Gastrocnemius medialis (tissue), 4 donors: ENCODE measurements around the gene DCLK2. TPM values are rescaled to one million over a fixed set of nuclear protein-coding genes. Genes with fewer than 3 reads are reported as not detected.

Experiments used
- ATAC-seq, 2 donors: fragments of 150-250 bp; one replicate each; pipeline ENCODE4 v1.9.1; 2016
- DNase-seq, 2 donors: peaks; one replicate each; pipeline ENCODE4 v3.0.0-alpha.2; 2019
- H3K27ac ChIP-seq, 4 donors: fragments of 200-600 bp; sonication (generic); 1 replicate in 1 of 4; 2 replicates in 3 of 4; pipeline ENCODE4 v1.5.1; 2016 to 2018; ENCODE audit warnings: mild to moderate bottlenecking in 2 of 4, moderate library complexity in 1 of 4
- H3K27me3 ChIP-seq, 3 donors: fragments of 200-600 bp; sonication (generic) in 2 of 3; 1 replicate in 1 of 3; 2 replicates in 2 of 3; pipeline versions ENCODE4 v1.5.1 to v1.6.0; 2016 to 2019; ENCODE audit warnings: mild to moderate bottlenecking in 1 of 3, moderate library complexity in 1 of 3
- H3K36me3 ChIP-seq, 2 donors: fragments of 200-600 bp; sonication (generic) in 1 of 2; one replicate each; pipeline ENCODE4 v1.5.1; 2017 to 2018
- H3K4me1 ChIP-seq, 2 donors: fragments of 200-600 bp; sonication (generic) in 1 of 2; one replicate each; pipeline ENCODE4 v1.5.1; 2016 to 2017; ENCODE audit warnings: mild to moderate bottlenecking in 2 of 2
- H3K4me3 ChIP-seq, 4 donors: fragments of 200-600 bp; sonication (generic) in 3 of 4; 1 replicate in 1 of 4; 2 replicates in 3 of 4; pipeline ENCODE4 v1.5.1; 2016 to 2019; ENCODE audit warnings: mild to moderate bottlenecking in 2 of 4
- H3K9me3 ChIP-seq, 3 donors: fragments of 200-600 bp; sonication (generic) in 2 of 3; 1 replicate in 1 of 3; 2 replicates in 2 of 3; pipeline ENCODE4 v1.5.1; 2016 to 2019
- POLR2A ChIP-seq, 2 donors: fragments of 450-650 bp; IDR thresholded peaks; one replicate each; pipeline ENCODE4 v1.6.1; 2017; ENCODE audit warnings: antibody characterized with exemption in 2 of 2, mild to moderate bottlenecking in 2 of 2, moderate library complexity in 2 of 2
- in situ Hi-C, 4 donors: fragments of 200-750 bp; cut with MboI; loops; one replicate each; pipeline versions ENCODE4 v1.15.0 to v1.8.0; 2017; ENCODE audit warnings: low sequenced_read_pairs in 4 of 4
- intact Hi-C: fragments of 100-400 bp; cut with DNase I; formaldehyde crosslinking; loops from one replicate; pipeline ENCODE4 v1.15.1; 2023; ENCODE audit warnings: low total_unique reads
- total RNA-seq, 4 donors: library from RNA; depleted of rRNA; stranded (reverse); fragments of >200 nt; gene quantifications; one replicate each; pipeline versions ENCODE4 v1.1.0 to v1.2.3, GENCODE V29; 2016
- TF ChIP-seq, protein P1 (sequence below), 5 experiments: fragments of 450-650 bp in 3 of 5; fragments of 200-600 bp in 2 of 5; sonication (generic) in 2 of 5; IDR thresholded peaks in 4 of 5; conservative IDR thresholded peaks in 1 of 5; 1 replicate in 4 of 5; 2 replicates in 1 of 5; pipeline ENCODE4 v1.5.1; 2016 to 2019; ENCODE audit warnings: antibody characterized with exemption in 5 of 5, mild to moderate bottlenecking in 3 of 5, moderate library complexity in 3 of 5

The DCLK2 gene
- total RNA-seq, 4 donors from 2014 or later = 0.29 to 0.97 (median 0.47) TPM

DNA sequence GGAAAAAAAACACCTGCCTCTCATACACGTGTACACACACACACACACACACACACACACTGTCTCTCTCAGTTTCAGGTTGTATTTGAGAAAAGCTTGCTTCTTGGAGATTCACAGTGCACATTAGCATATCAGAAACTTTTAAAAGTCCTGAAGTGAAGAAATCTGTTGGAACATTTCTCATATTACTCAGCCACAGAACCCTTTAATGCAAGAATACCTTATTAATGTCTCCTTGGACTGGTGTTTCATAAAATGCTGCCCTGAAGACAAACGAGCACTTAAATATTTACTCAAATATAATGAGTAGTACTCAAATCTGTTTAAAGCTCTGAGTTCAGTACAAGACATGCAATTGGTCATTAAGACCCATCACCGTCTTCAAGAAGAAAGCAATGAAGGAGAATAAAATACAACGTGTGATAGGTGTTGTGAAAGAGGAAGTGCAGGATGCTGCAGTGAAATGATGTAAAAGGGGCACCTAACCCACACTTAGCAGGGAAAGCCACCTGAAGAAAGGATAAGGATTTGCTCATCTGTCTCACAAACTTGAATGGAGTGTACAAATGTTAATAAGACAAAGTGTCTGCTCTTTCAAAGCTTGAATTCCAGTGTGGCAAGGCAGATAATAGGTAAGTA lies 57.0 kb downstream of the DCLK2 start:
- no peak overlapping the region for H3K4me3 ChIP-seq
- ATAC-seq = no peak
- H3K27me3 ChIP-seq = no peaks in the 10 kb centered on the region
- no peak for DNase-seq
- intact Hi-C loops (no loop called here), in situ Hi-C loops (no loop called here)
- H3K4me1 ChIP-seq = no peaks in the 10 kb centered on the region
- no peak overlapping the region for H3K27ac ChIP-seq
- H3K9me3 ChIP-seq = no peaks in the 10 kb centered on the region
- no peak for TF ChIP-seq POLR2A (IDR thresholded peaks at IDR 0.05)
- TF ChIP-seq, protein P1, sequence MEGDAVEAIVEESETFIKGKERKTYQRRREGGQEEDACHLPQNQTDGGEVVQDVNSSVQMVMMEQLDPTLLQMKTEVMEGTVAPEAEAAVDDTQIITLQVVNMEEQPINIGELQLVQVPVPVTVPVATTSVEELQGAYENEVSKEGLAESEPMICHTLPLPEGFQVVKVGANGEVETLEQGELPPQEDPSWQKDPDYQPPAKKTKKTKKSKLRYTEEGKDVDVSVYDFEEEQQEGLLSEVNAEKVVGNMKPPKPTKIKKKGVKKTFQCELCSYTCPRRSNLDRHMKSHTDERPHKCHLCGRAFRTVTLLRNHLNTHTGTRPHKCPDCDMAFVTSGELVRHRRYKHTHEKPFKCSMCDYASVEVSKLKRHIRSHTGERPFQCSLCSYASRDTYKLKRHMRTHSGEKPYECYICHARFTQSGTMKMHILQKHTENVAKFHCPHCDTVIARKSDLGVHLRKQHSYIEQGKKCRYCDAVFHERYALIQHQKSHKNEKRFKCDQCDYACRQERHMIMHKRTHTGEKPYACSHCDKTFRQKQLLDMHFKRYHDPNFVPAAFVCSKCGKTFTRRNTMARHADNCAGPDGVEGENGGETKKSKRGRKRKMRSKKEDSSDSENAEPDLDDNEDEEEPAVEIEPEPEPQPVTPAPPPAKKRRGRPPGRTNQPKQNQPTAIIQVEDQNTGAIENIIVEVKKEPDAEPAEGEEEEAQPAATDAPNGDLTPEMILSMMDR (IDR thresholded peaks at IDR 0.05 in 4 of 5, conservative IDR thresholded peaks at IDR 0.05 in 1 of 5) = no peak
- H3K36me3 ChIP-seq = no peaks in the 10 kb centered on the region

DNA sequence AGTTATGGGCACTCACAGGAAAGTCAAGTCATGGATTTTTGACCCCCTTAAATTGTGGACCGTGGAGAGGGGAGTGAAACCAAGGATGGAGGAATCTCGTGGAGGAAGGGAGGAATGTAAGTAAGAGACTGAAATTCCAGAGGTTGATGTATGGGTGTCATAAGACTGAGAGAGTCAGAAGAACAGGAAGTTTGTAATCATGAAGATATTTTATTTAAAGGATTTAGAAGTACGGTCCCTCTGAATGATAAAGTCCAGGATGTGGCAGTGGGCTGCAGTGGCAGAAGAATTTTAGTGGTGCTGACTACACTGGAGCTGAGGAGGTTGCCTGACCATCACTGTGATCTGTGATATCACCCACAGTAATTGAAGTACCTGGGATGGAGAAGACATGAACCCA lies 57.8 kb downstream of the DCLK2 start:
- Histone ChIP-seq H3K36me3 (no peaks in the 10 kb centered on the region), H3K4me1 (no peaks in the 10 kb centered on the region), H3K4me3 (no peak overlapping the region), H3K27ac (no peak overlapping the region), H3K27me3 (no peaks in the 10 kb centered on the region), H3K9me3 (no peaks in the 10 kb centered on the region)
- ATAC-seq = no peak
- in situ Hi-C loops = no loop called here
- intact Hi-C loops = no loop called here
- TF ChIP-seq, protein P1 (IDR thresholded peaks at IDR 0.05 in 4 of 5, conservative IDR thresholded peaks at IDR 0.05 in 1 of 5) = no peak
- TF ChIP-seq POLR2A (IDR thresholded peaks at IDR 0.05) = no peak
- no peak for DNase-seq

DNA sequence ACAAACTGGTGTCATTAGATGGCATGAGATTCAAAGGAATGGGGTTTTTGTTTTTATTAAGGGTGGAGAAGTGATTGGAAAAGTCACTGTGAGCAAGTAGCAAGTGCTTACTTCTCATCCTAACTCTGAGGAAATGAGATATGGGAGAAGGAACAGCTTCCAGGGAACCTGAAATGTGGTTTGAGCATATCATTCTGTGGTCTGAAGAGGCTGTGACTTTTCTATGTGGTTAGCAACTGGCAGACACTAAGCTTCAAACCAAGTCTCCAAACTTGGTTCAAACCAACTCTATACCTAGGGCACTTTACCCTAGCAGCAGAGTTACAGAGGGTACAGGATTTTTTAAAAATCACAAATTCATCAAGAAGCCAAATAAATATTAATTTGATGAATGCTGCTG lies 58.2 kb downstream of the DCLK2 start:
- H3K27me3 ChIP-seq = no peaks in the 10 kb centered on the region
- no peaks in the 10 kb centered on the region for H3K9me3 ChIP-seq
- H3K27ac ChIP-seq = no peak overlapping the region
- intact Hi-C loops = no loop called here
- TF ChIP-seq, protein P1 (IDR thresholded peaks at IDR 0.05 in 4 of 5, conservative IDR thresholded peaks at IDR 0.05 in 1 of 5) = no peak
- TF ChIP-seq POLR2A (IDR thresholded peaks at IDR 0.05) = no peak
- in situ Hi-C loops = no loop called here
- DNase-seq (no peak), ATAC-seq (no peak)
- H3K36me3 ChIP-seq = no peaks in the 10 kb centered on the region
- H3K4me3 ChIP-seq = no peak overlapping the region
- H3K4me1 ChIP-seq = no peaks in the 10 kb centered on the region

DNA sequence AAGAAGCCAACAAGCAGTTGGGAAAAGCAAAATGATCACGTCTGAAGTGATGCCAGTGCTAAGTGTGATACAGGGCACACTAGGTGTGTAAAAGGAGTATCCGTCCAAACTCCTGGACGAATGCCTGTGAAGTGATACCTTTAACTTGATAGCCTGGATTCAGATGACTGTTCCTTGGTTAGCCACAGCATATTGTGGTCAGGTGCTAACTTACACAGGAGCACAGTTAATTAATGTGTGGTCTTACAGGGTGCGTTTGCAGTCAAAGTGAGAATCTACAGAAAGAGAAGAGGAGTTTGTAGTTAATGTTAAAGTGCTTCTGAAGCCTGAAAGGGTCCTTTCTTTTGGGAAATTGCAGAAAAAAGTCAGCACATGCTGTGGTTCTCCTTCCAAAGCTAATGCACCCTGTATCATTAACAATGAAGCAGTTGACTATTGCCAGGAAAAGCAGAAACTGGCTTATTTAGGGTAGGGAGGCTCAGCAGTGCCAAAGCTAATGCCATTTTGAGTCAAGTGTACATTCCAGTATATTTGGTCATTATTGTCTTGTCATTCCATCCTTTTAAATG lies 61.1 kb downstream of the DCLK2 start:
- Histone ChIP-seq H3K9me3 (no peaks in the 10 kb centered on the region), H3K36me3 (no peaks in the 10 kb centered on the region), H3K27ac (no peak overlapping the region), H3K27me3 (no peaks in the 10 kb centered on the region), H3K4me3 (no peak overlapping the region), H3K4me1 (no peaks in the 10 kb centered on the region)
- ATAC-seq (no peak), DNase-seq (no peak)
- TF ChIP-seq, protein P1 (IDR thresholded peaks at IDR 0.05 in 4 of 5, conservative IDR thresholded peaks at IDR 0.05 in 1 of 5) = no peak
- TF ChIP-seq POLR2A (IDR thresholded peaks at IDR 0.05) = no peak
- intact Hi-C loops (no loop called here), in situ Hi-C loops (no loop called here)
